Renal cortex interstitium (tissue), 11 donors: ENCODE data around the gene DLG5. TPM values are rescaled to one million over a fixed set of nuclear protein-coding genes. Genes with fewer than 3 reads are reported as not detected.

Experiments used
- DNase-seq, 11 donors: peaks; one replicate each; pipeline ENCODE4 v3.0.0-alpha.2; 2013; ENCODE audit warnings: low read depth in 9 of 11, low spot score in 4 of 11; ENCODE audit errors: extremely low read depth in 1 of 11
- polyA plus RNA-seq, 3 donors: library from polyadenylated mRNA; unstranded; fragments of 120-200 nt; gene quantifications; one replicate each; pipeline ENCODE4 v1.2.1, GENCODE V29; 2013; ENCODE audit not compliant: insufficient read length in 3 of 3

The DLG5 gene
- polyA plus RNA-seq, 3 donors = 40.1 to 51.3 (median 50.5) TPM

DNA sequence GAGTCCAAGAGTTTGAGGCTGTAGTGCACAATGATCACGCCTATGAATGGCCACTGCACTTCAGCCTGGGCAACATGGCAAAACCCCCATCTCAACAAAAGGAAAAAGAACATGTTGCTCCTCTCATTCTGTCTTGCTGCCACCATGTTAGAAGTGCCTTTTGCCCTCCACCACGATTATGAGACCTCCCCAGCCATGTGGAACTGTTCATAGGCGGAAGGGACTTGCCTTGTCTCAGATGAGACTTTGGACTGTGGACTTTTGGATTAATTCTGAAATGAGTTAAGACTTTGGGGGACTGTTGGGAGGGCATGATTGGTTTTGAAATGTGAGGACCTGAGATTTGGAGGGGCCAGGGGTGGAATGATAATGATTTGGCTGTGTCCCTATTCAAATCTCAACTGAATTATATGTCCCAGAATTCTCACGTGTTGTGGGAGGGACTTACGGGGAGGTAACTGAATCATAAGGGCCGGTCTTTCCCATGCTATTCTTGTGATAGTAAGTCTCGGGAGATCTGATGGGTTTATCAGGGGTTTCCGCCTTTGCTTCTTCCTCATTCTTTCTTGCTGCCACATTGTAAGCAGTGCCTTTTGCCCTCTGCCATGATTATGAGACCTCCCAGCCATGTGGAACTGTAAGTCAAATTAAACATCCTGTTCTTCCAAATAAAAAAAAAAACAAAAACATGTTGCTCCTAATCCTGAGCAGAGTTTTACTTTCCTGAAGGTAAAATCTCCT is 22.3 kb downstream of the DLG5 start:
- DNase-seq = no peak

DNA sequence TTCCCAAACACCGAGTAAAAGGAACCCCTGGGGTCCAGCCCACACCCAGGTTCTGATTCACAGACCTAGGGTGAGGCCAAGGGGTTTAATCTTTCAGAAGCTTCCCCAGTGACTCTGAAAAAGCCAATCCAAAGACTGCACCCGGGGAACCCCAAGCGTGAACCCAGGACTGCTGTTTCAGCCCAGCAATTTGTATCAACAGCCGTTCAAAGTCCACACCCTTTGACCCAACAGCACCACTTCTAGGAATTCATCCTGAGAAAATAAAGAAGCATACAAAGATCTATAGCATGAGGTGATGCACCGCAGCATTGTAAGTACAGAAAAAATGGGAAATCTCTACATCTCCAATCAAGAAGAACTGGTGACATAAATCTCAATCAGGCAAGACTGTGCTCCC is 24.4 kb downstream of the DLG5 start:
- no peak for DNase-seq

DNA sequence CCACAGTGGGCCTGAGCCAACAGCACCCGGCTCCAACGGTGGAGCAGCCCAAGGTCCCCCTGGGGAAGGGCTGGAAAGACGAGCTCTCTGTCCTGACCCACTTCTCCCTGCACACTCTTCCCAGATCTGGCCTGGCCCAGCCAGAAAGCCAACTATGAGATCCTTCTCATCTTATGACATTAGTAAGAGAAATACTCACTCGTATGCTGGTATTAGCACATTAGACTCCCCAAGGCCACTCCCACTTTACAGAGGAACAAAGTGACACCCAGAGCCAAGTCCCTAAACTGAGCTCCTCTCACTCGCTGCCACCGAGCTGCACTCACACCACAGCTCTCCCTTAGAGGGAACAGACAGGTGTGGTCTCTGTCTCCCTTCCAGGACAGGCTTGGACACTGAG is 24.8 kb downstream of the DLG5 start:
- DNase-seq = no peak

DNA sequence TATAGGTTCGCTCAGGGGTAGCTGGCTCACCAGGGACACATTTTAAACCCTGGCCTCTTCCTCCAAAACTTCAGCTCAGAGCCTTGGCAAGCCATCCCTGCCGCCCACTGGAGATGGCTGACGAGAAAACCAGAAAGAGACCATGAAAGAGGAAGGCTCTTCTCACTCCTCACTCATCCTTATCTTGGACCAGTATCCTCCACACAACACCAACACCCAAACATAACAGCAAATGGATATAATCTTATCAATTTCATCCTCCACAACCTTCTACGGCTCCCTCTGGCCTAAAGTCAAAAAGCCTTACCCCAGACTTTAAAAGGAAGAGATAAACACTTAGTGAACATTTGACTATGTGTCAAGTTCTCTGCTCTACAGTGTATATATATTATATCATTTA is 26.9 kb downstream of the DLG5 start:
- no peak for DNase-seq

DNA sequence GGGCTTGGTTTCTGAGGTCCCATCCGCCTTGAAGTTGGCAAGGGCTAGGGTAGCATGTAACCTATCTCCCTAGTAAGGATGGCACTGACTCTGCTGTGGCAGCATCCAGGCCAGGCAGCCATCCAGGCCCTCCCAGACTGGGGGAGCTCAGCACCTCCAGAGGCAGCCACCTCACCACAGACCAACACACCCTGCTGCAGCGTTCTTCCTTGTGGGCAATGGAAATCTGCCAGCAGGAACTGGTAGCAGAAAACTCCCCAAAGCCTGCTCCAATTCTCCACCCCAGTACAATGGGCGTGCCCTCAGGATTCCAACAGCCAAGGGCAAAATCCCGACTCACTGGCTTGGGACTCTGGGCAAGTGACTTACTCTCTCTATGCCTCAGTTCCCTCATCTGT is 27.5 kb downstream of the DLG5 start:
- DNase-seq = no peak

DNA sequence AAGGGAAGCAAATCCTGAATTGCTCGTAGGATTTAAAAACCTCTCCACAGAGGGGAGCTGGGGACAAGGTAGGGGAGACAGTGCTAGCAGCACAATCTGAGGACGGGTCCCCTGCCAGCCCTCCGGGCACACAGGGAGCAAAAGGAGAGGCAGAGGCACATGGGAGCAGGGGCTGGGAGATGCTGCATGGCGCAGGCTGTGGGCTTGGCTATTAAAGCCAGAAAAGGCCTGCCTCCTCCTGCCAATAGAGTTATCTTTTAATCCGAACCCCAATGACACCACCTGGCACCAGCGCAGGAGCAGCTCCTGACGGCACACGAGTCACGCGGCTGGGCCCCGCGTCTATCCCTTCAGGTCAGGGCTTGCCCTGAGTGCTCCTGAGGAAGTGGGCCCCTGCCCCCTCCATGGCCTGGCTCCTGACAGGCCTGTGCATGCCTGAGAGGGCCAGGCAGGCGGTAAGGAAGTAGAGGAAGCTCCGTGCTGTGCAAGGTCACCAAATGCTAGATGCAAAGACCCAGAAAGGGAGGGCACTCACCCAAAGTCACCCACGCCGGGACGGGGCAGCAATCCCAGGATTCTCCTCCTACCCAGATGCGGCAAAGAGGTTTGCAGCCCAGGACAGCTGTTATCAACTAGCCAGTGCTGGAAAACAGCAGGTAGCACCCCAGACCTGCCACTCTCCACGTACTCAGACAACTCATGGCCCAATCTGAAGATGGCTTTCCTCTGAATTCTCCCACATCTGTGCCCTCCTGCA is 28.1 kb downstream of the DLG5 start:
- no peak for DNase-seq

DNA sequence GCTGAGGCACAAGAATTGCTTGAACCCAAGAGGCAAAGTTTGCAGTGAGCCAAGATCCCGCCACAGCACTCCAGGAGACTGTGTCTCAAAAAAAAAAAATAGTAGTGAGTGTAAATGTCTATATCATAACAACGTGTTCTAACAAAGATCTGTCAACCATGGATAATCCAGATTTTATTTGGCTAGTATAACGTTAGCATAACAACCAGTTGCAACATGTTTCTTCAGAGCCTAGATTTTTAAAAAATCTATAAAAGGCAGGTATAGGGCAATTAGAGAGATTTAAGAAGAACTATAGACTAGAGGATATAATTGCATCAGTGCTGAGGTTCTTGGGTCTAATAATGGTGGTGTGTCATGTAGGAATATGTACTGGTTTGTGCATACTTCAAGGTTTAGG is 30.5 kb downstream of the DLG5 start:
- no peak for DNase-seq

DNA sequence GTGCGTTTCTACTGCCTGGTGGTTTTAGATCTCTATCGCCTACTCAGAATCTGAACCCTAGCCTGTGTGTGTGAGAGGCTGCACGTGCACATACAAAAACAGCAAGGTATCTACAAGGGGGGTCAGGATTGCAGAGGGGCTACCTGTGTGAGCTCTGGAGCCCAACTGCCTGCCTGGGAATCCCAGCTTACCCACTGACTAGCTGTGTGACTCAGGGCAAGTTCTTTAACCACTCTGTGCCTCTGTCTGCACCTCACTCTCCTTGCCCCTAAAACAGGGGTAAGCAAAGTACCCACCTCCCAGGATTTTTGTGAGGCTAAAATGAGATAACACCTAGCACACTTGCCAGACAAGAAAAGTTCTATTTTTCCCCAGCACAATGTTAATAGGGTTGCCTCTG is 32.5 kb downstream of the DLG5 start:
- no peak for DNase-seq

DNA sequence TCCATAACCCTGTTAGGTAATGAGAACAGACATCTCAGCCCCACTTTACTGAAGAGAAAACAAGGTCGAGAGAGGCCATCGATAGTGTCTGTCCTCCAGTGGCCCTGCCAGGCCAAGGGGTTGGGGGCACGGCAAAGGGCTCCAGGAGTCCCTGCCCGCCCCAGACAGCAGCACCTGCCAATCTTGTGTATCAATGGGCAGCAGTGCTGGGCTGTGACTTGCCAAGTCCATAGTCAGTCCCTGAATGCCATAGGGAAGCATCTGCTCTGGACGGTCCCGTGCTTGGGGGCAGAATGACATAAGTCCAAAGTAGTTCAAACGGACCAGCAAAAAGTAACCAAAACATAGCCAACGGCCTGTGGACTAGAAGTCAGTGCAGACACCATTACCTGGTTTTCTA is 33.2 kb downstream of the DLG5 start:
- DNase-seq = no peak

DNA sequence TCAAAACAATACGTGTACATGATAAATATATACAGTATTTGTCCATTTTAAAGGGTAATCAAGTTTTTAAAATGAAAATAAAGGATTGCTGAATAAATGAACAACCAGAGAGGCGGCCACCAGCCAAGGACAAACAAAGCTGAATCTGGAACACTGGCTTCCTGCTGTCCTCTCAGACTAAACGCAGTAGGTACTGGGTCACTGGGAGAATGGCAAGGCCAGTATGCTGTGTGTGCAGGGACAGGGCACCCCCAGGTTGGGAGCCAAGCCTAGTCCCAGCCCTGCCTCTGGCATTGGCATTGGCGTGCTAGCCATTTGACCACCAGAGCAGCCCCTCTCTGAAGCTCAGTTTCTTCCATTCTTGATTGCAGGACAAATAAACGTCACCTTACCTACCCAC is 33.8 kb downstream of the DLG5 start:
- DNase-seq = no peak

DNA sequence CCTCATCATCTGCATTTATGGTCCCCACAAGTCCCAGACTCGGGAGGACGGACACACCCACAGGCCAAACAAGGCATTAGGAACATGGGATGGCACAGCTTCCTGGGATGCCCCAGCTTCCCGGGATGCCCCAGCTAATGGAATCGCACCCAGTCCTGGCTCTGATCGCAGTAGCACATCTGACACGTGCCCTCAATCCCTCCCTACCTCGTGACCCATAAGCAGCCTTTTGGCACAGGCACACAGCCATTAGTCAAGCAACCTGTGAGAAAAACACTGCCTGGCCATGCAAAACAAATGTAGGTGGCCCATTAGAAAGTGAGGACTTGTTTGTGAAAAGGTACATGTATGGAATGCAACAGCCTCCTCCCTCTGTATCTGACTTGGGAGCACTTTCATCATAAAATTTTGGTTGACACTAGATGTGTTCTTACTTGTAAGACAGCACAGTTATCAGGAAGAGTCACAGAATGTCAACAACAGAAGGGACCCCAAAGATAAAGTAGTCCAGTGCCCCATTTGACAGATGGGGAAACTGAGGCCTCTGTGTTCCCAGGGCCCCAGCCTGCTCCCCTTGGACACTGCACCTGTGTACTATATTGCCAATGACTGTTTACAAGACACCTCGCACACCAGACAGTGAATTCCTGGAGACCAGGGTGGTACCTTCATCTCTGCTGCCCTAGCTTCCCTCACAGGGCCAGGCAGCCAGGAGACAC is 34.4 kb downstream of the DLG5 start:
- no peak for DNase-seq

DNA sequence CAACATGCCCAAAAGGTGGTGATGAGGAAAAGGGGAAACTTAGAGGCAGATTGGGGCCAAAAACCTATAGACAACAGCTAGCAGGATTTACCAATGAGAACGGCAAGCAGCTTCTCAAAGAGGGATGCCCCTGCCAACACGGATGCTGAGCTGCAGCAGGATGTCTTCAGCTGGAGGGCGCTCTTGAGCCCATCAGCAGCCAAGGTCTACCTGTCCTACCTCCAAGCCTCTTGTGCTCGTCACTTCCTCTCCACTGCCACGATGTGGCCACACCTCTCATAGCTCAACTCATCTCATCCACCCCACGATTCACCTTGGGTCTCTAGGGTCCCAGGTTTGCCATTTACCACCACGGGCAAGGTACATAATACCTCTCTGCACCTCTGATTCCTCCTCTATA is 36.5 kb downstream of the DLG5 start:
- DNase-seq = no peak

DNA sequence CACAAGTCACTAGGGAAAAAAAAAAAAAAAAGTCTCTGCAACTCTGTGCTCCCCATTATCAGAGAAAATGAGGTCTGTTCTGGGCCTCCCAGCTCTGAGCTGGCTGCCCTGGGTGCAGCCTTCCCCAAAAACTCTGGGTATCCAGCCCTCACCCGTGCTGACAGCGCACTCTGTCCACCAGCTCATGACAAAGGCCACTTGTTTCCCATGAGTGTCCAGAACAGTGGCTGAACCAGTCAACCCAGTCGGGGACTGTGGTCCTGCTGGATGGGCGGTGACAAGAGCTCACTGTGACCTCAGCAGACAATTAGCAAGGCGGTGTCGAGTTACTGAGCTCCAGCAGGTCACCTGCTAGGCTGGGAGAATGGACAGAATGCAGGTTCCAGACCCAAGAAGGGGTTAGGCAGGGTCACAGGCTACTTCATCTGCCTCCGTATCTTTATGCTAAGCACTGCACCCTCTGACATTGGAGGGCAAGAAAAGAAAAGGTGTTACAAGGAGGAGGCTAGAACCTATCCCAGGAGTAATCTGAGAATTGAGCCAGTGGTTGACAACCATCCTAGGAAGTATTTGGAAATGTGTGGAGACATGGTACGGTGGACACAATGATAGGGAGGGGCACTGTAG is 37.2 kb downstream of the DLG5 start:
- DNase-seq = peak in 9 of 11 donors; percentile 41 to 75 (median 52)

DNA sequence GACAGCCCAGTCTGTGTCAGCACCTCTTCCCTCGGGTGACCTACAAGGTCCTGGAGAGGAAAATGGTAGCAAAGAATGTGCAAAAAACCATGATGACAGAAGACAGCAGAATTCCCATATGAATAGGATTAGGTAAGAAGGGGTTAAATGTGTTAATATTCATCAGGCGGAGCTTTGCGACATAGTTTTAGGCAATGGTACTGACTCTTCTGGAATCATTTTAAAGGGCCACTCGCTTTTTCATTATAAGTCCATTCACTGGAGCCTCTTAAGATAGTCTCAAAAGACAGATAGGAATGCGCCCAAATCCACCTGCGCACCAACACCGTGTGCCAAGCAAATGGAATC is 38.2 kb downstream of the DLG5 start:
- no peak for DNase-seq

DNA sequence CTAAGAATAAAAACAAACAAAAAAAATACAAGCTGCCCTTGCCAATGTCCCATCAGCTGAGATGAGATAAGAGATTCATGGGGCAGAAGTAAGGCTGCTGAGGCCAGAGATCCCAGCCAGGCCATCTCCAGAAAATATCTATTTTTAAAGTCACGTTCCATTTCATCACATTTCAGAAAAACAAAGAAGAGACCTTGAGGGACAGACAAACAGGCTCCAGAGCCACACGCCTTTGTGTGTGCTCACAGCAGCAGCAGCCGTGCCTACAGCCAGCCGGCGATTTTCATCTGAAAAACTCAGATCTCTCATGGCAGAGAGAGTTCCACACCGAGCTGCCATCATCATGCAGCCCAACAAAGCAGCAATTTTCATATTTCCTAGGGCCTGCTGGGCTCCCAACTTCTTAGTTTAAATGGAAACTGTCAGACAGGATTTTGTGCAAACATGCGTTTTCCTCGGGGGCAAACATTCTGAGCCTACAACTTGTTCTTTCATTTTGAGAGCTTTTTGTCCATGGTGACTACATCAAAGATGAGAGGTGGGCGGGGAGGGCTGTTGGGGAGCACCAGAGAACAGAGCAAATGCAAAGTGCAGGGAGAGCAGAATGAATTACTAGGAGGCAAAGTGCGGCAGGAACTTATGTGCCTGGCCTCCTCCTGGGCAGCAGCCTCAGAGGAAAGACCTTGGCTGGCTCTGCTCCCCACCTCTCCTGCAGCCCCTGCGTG is 38.8 kb downstream of the DLG5 start:
- no peak for DNase-seq

DNA sequence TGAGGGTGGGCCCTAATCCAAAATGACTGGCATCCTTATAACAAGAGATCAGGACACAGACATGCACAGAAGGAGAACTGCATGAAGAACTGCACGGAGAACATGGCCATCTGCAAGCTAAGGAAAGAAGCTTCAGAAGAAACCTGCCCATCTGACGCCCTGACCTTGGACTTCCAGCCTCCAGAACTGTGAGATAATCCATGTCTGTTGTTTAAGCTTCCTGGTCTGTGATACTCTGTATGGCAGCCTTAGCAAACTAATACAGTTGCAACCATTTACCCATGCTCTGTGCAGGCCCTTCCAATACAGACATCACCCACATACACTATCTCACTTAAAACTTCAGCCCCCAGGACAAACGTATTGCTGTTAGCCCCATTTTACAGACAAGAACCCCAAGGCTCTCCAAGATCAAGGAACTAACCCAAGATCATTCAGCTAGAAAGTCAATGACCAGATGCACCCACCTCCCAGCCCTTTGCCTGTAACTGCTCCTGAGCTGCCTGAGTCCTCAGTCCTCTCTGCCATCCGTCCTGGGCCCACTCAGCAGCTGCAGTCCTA is 39.7 kb downstream of the DLG5 start:
- no peak for DNase-seq

DNA sequence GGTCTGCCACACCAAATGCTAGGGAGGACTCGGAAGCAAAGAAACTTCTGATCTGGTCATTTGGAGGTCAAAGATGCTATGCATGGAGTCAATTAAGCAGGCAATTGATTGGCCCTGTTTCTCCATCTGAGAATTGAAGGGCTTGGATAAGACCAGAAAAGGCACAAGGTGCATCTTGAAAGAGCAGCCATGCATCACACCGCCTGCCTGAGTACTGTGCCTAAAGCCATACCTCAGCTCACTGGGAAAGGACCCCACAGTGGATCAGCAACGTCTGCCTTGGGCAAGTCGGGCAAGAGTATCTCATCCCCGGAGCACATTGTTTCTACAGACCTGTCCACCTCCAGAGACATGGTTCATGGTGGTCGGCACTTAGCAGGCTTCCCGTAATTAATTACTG is 42.4 kb downstream of the DLG5 start:
- no peak for DNase-seq

DNA sequence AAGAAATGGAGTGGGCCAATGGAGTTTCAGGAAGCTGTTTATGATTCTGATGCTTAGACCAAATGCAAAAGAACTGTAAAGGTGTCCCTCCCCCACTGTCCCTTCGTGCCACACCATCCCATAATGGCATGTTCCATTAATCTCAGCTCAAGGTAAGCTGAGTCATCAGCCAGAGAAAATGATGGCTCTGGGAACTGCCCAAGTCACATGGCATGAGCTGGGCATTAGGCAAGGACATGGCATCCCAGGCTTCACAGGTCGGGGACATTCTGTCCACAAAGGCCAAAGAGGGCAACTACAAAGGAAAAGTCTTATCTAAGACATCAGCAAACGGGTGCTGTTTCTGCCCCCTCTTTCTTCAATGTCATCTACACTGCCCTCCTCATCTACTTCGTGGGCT is 44.9 kb downstream of the DLG5 start:
- DNase-seq = no peak

DNA sequence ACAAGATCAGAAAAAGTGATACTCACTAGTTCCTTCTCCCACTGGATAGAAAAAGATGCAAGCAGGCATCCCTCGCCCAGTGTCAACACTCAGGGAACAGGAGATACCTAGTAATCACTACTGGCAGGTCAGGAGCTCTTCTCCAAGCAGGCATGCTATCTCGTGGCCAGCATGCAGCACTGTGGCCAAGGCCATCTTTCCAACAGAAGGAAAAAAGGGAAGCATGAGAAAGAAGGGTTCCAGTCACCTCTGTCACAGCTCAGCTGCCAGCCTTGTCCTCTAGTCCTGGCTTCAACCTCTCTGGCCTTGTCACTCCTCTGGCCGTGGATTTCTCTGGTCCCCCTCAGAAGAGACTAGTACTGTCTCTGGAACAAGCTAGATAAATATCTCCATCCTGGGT is 45.3 kb downstream of the DLG5 start:
- no peak for DNase-seq
